A673 (cell line): ENCODE data around the gene INO80B. TPM values are rescaled to one million over a fixed set of nuclear protein-coding genes. Genes with fewer than 3 reads are reported as not detected.
A peak's percentile ranks its signal among the peaks of the same experiment; 100 is the strongest.

Experiments used
- BruUV-seq: library from RNA; stranded (reverse); fragments of 400-500 nt; replicated peaks from 2 replicates; lab custom pipeline; 2021; lab: Mats Ljungman, UMichigan
- CTCF ChIA-PET: fragments of 300-600 bp; sonication (Branson Sonifier 250); formaldehyde crosslinking; loops from one replicate; lab custom pipeline; 2022; ENCODE audit warnings: antibody characterized with exemption; lab: Charles Lee
- POLR2A ChIA-PET: fragments of 300-600 bp; sonication (Branson Sonifier 250); formaldehyde crosslinking; loops from one replicate; lab custom pipeline; 2022; ENCODE audit warnings: antibody characterized with exemption; ENCODE audit not compliant: low non-redundant PET; lab: Charles Lee
- DNase-seq: peaks from one replicate; pipeline ENCODE4 v3.0.0-alpha.2; 2015; ENCODE audit warnings: low spot score
- H3K27ac ChIP-seq: fragments of 200-600 bp; sonication (generic); 2 replicates; pipeline ENCODE4 v1.5.1; 2016; ENCODE audit warnings: mixed run types, low read depth, mild to moderate bottlenecking, mixed read lengths, antibody characterized with exemption, low read length; ENCODE audit not compliant: poor library complexity, severe bottlenecking
- H3K27me3 ChIP-seq: fragments of 200-600 bp; sonication (generic); replicated peaks from 2 replicates; pipeline ENCODE4 v1.6.1; 2017; ENCODE audit warnings: mixed run types, low read depth, mild to moderate bottlenecking, mixed read lengths, antibody characterized with exemption, low read length; ENCODE audit not compliant: insufficient read depth, poor library complexity
- H3K36me3 ChIP-seq: fragments of 200-600 bp; sonication (generic); 2 replicates; pipeline ENCODE4 v1.6.1; 2016; ENCODE audit warnings: mixed run types, mild to moderate bottlenecking, mixed read lengths, antibody characterized with exemption, low read length; ENCODE audit not compliant: insufficient read depth, poor library complexity, severe bottlenecking
- H3K4me1 ChIP-seq: fragments of 200-600 bp; sonication (generic); 2 replicates; pipeline ENCODE4 v1.6.1; 2017; ENCODE audit warnings: mixed run types, mild to moderate bottlenecking, mixed read lengths, antibody characterized with exemption, low read length; ENCODE audit not compliant: insufficient read depth, poor library complexity, severe bottlenecking
- H3K4me3 ChIP-seq: fragments of 200-600 bp; sonication (generic); 2 replicates; pipeline ENCODE4 v1.5.1; 2016; ENCODE audit warnings: low read depth, mixed run types, mild to moderate bottlenecking, mixed read lengths, low read length; ENCODE audit not compliant: poor library complexity, severe bottlenecking
- H3K9me3 ChIP-seq: fragments of 200-600 bp; sonication (generic); 2 replicates; pipeline ENCODE4 v1.6.1; 2016; ENCODE audit warnings: mixed run types, low read depth, mild to moderate bottlenecking, mixed read lengths, antibody characterized with exemption, low read length; ENCODE audit not compliant: poor library complexity, severe bottlenecking
- CTCF ChIP-seq: fragments of 300-800, 200-600 bp; sonication (generic); conservative IDR thresholded peaks from 2 replicates; pipeline ENCODE4 v1.5.1; 2017; ENCODE audit warnings: low read depth, mild to moderate bottlenecking, antibody characterized with exemption, low read length, moderate library complexity, mixed read lengths
- EZH2 ChIP-seq: fragments of 200-600 bp; sonication (generic); IDR thresholded peaks from 2 replicates; pipeline ENCODE4 v1.6.1; 2017; ENCODE audit warnings: borderline replicate concordance, low read depth, mild to moderate bottlenecking, mixed read lengths, antibody characterized with exemption, low read length; ENCODE audit not compliant: poor library complexity, severe bottlenecking
- intact Hi-C: fragments of 100-400 bp; cut with micrococcal nuclease; formaldehyde crosslinking; loops from one replicate; pipeline ENCODE4 v1.10.0; 2022; ENCODE audit not compliant: unreplicated experiment
- total RNA-seq: library from RNA; stranded (reverse); gene quantifications from 2 replicates; pipeline ENCODE4 v1.2.3, GENCODE V29; 2021

Gene INO80B
- total RNA-seq, 1 experiment from 2014 or later: 29.9 TPM

GRCh38 chr2:74439373-74439772 is 15.5 kb upstream of the INO80B start:
- TF ChIP-seq CTCF (no peak), EZH2 (no peak)
- Histone ChIP-seq H3K27me3 (no peaks in the 10 kb centered on the region), H3K4me3 (peak overlapping the region; percentile 65), H3K4me1 (peaks cover 49% of the 10 kb centered on the region), H3K36me3 (no peaks in the 10 kb centered on the region), H3K9me3 (no peaks in the 10 kb centered on the region), H3K27ac (peak overlapping the region; percentile 80)
- no peak for DNase-seq
- intact Hi-C loops: no loop called here
- no TSS peak for BruUV-seq
- CTCF ChIA-PET: interaction anchor here (1.1 to 1.3 kb wide), 2 partner anchors 22 to 26 kb away, joined by 3 read pairs; partner anchors contain the start of gene MOGS
- POLR2A ChIA-PET: no interaction called here

- no peaks in the 10 kb centered on the region for H3K36me3 ChIP-seq
- H3K4me1 ChIP-seq: peaks cover 51% of the 10 kb centered on the region
- no peaks in the 10 kb centered on the region for H3K9me3 ChIP-seq
- TF ChIP-seq EZH2: no peak
- TF ChIP-seq CTCF: no peak
- ChIA-PET CTCF (interaction anchor here (0.6 to 1.3 kb wide), 3 partner anchors 8 to 48 kb away, joined by 3 to 4 read pairs (median 3); no protein-coding TSS in a partner anchor), POLR2A (interaction anchor here (0.7 kb wide), 1 partner anchor 15 kb away, joined by 4 read pairs; the partner anchor contains the start of gene INO80B)
- H3K27ac ChIP-seq: peak overlapping the region; percentile 80
- DNase-seq: no peak
- intact Hi-C loops: no loop called here
- H3K4me3 ChIP-seq: peak overlapping the region; percentile 65
- no peaks in the 10 kb centered on the region for H3K27me3 ChIP-seq
- no TSS peak for BruUV-seq
Measured at GRCh38 chr2:74439803-74440377, 15.0 kb upstream of the INO80B start.

GRCh38 chr2:74440378-74441169 is 14.3 kb upstream of the INO80B start:
- Histone ChIP-seq H3K36me3 (no peaks in the 10 kb centered on the region), H3K4me3 (peak overlapping the region; percentile 65), H3K9me3 (no peaks in the 10 kb centered on the region), H3K27ac (peak overlapping the region; percentile 80), H3K4me1 (peaks cover 51% of the 10 kb centered on the region), H3K27me3 (no peaks in the 10 kb centered on the region)
- TF ChIP-seq EZH2: no peak
- 0 out of 2 replicates have a peak, but pooled peaks have one; percentile 32 for TF ChIP-seq CTCF
- CTCF ChIA-PET: interaction anchor here (0.6 to 1.3 kb wide), 3 partner anchors 8 to 49 kb away, joined by 3 to 4 read pairs (median 3); no protein-coding TSS in a partner anchor
- POLR2A ChIA-PET: interaction anchor here (0.7 kb wide), 1 partner anchor 14 kb away, joined by 4 read pairs; the partner anchor contains the start of gene INO80B
- DNase-seq: peak; percentile 90
- intact Hi-C loops: no loop called here
- no TSS peak for BruUV-seq
